ENCODE data around the gene FAM53B.

FAM53B gene

DNA sequence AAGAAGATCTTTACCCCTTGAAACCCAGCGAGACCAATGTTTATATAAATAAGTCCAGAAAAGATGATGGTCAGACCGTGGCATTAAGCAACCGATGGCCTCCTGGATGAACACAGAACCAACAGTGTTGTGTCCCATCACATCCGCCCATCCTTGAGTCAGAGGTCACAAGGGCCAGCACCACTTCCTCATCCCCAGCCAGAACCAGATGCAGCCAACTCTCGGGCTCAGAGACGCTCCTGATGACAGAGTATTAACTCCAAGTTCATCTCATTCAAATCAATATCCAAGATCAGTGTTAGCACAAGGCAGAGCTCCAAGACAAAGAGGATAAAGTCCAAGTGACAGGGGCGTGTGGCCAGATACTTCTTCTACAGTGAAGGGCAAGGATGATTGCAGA is 63.5 kb downstream of the FAM53B start:
- no peak for ATAC-seq
- no peak for TF ChIP-seq ZFP30 (CRISPR knock-in tag; IDR thresholded peaks at IDR 0.05)
- no peak for TF ChIP-seq ISL1 (CRISPR knock-in tag; IDR thresholded peaks at IDR 0.05)
- TF ChIP-seq PPARA (CRISPR knock-in tag; IDR thresholded peaks at IDR 0.05; ENCODE audit: borderline replicate concordance): no peak
- no peak for TF ChIP-seq ZFP3 (CRISPR knock-in tag; IDR thresholded peaks at IDR 0.05)
- no peak for TF ChIP-seq ZNF8 (CRISPR knock-in tag; IDR thresholded peaks at IDR 0.05)
- TF ChIP-seq OSR1 (CRISPR knock-in tag; IDR thresholded peaks at IDR 0.05): no peak
- TF ChIP-seq CSDC2 (CRISPR knock-in tag; IDR thresholded peaks at IDR 0.05): no peak
- TF ChIP-seq ZNF565 (CRISPR knock-in tag; conservative IDR thresholded peaks at IDR 0.05; ENCODE audit: low read depth): no peak
- TF ChIP-seq, protein P1, sequence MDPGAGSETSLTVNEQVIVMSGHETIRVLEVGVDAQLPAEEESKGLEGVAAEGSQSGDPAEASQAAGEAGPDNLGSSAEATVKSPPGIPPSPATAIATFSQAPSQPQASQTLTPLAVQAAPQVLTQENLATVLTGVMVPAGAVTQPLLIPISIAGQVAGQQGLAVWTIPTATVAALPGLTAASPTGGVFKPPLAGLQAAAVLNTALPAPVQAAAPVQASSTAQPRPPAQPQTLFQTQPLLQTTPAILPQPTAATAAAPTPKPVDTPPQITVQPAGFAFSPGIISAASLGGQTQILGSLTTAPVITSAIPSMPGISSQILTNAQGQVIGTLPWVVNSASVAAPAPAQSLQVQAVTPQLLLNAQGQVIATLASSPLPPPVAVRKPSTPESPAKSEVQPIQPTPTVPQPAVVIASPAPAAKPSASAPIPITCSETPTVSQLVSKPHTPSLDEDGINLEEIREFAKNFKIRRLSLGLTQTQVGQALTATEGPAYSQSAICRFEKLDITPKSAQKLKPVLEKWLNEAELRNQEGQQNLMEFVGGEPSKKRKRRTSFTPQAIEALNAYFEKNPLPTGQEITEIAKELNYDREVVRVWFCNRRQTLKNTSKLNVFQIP (CRISPR knock-in tag; IDR thresholded peaks at IDR 0.05; ENCODE audit: borderline replicate concordance, low read depth): no peak
- no peak for TF ChIP-seq ESRRG (CRISPR knock-in tag; IDR thresholded peaks at IDR 0.05)
- TF ChIP-seq ARNTL (CRISPR knock-in tag; IDR thresholded peaks at IDR 0.05; ENCODE audit: borderline replicate concordance, low read depth): no peak
- TF ChIP-seq BACH2 (CRISPR knock-in tag; IDR thresholded peaks at IDR 0.05; ENCODE audit: borderline replicate concordance): no peak
- TF ChIP-seq GLIS3 (CRISPR knock-in tag; IDR thresholded peaks at IDR 0.05): no peak

DNA sequence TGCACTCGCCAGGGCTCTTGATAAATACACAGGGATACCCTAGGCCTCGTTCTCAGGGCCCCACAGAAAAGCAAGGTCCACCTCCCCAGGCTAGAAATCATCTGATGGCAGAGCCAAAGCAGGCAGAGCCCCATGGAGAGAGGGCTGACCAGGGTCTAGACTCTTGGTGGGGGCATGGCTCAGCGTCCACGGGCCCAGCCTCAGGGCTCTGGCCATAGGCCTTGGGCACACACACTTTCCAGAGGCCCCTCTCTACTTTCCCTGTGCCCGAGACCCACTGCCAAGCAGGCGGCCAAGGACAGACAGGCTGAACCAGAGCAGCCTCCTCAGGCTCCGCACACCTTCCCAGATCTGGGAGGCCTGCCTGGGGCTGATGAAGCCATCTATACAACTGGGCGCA is 64.8 kb downstream of the FAM53B start:
- ATAC-seq: no peak

More for the DNA sequence above, 64.8 kb downstream of the FAM53B start:
- TF ChIP-seq, protein P2, sequence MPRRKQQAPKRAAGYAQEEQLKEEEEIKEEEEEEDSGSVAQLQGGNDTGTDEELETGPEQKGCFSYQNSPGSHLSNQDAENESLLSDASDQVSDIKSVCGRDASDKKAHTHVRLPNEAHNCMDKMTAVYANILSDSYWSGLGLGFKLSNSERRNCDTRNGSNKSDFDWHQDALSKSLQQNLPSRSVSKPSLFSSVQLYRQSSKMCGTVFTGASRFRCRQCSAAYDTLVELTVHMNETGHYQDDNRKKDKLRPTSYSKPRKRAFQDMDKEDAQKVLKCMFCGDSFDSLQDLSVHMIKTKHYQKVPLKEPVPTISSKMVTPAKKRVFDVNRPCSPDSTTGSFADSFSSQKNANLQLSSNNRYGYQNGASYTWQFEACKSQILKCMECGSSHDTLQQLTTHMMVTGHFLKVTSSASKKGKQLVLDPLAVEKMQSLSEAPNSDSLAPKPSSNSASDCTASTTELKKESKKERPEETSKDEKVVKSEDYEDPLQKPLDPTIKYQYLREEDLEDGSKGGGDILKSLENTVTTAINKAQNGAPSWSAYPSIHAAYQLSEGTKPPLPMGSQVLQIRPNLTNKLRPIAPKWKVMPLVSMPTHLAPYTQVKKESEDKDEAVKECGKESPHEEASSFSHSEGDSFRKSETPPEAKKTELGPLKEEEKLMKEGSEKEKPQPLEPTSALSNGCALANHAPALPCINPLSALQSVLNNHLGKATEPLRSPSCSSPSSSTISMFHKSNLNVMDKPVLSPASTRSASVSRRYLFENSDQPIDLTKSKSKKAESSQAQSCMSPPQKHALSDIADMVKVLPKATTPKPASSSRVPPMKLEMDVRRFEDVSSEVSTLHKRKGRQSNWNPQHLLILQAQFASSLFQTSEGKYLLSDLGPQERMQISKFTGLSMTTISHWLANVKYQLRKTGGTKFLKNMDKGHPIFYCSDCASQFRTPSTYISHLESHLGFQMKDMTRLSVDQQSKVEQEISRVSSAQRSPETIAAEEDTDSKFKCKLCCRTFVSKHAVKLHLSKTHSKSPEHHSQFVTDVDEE (CRISPR knock-in tag; IDR thresholded peaks at IDR 0.05): no peak
- TF ChIP-seq ZNF70 (CRISPR knock-in tag; IDR thresholded peaks at IDR 0.05): no peak
- TF ChIP-seq, protein P3, sequence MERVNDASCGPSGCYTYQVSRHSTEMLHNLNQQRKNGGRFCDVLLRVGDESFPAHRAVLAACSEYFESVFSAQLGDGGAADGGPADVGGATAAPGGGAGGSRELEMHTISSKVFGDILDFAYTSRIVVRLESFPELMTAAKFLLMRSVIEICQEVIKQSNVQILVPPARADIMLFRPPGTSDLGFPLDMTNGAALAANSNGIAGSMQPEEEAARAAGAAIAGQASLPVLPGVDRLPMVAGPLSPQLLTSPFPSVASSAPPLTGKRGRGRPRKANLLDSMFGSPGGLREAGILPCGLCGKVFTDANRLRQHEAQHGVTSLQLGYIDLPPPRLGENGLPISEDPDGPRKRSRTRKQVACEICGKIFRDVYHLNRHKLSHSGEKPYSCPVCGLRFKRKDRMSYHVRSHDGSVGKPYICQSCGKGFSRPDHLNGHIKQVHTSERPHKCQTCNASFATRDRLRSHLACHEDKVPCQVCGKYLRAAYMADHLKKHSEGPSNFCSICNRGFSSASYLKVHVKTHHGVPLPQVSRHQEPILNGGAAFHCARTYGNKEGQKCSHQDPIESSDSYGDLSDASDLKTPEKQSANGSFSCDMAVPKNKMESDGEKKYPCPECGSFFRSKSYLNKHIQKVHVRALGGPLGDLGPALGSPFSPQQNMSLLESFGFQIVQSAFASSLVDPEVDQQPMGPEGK (CRISPR knock-in tag; IDR thresholded peaks at IDR 0.05; ENCODE audit: borderline replicate concordance): no peak
- TF ChIP-seq, protein P1 (CRISPR knock-in tag; IDR thresholded peaks at IDR 0.05; ENCODE audit: borderline replicate concordance, low read depth): no peak
- TF ChIP-seq ARNTL (CRISPR knock-in tag; IDR thresholded peaks at IDR 0.05; ENCODE audit: borderline replicate concordance, low read depth): no peak
- no peak for TF ChIP-seq ZNF565 (CRISPR knock-in tag; conservative IDR thresholded peaks at IDR 0.05; ENCODE audit: low read depth)
- TF ChIP-seq ZC3H10 (CRISPR knock-in tag; IDR thresholded peaks at IDR 0.05): no peak
- TF ChIP-seq ESRRG (CRISPR knock-in tag; IDR thresholded peaks at IDR 0.05): no peak
- TF ChIP-seq GLIS3 (CRISPR knock-in tag; IDR thresholded peaks at IDR 0.05): no peak
- no peak for TF ChIP-seq SNAI2 (CRISPR knock-in tag; IDR thresholded peaks at IDR 0.05)
- TF ChIP-seq, protein P4, sequence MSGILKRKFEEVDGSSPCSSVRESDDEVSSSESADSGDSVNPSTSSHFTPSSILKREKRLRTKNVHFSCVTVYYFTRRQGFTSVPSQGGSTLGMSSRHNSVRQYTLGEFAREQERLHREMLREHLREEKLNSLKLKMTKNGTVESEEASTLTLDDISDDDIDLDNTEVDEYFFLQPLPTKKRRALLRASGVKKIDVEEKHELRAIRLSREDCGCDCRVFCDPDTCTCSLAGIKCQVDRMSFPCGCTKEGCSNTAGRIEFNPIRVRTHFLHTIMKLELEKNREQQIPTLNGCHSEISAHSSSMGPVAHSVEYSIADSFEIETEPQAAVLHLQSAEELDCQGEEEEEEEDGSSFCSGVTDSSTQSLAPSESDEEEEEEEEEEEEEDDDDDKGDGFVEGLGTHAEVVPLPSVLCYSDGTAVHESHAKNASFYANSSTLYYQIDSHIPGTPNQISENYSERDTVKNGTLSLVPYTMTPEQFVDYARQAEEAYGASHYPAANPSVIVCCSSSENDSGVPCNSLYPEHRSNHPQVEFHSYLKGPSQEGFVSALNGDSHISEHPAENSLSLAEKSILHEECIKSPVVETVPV (CRISPR knock-in tag; IDR thresholded peaks at IDR 0.05): no peak

All from SK-N-SH treated with all-trans-retinoic acid at 6 μM for 48 hours (cell line).